ENCODE measurements around the gene NKG7. TPM values are rescaled to one million over a fixed set of nuclear protein-coding genes. Genes with fewer than 3 reads are reported as not detected.

NKG7 gene
- total and polyA plus RNA-seq, 2 of the 13 experiments (the other 11 are each of a cell fraction or from before 2014, with no cell fraction given), result 0.40 TPM; not detected in 1

GRCh38 chr19:51356159-51356801 is 16.2 kb downstream of the NKG7 start (continued):
- peak; percentile 90 for TF ChIP-seq HDAC2 (CRISPR knock-in tag; IDR thresholded peaks at IDR 0.05)
- TF ChIP-seq AHDC1 (CRISPR knock-in tag; IDR thresholded peaks at IDR 0.05; ENCODE audit: borderline replicate concordance), result peak; percentile 67; the same call in 1 of the 2 replicates
- no peak; the same call in 1 of the 2 replicates for TF ChIP-seq DMAP1 (CRISPR knock-in tag; IDR thresholded peaks at IDR 0.05)
- peak; percentile 91 for TF ChIP-seq FOXO1 (CRISPR knock-in tag; IDR thresholded peaks at IDR 0.05)
- TF ChIP-seq DBP (CRISPR knock-in tag; IDR thresholded peaks at IDR 0.05; ENCODE audit: not compliant biosample characterization), result no peak
- TF ChIP-seq ZNF484 (CRISPR knock-in tag; IDR thresholded peaks at IDR 0.05; ENCODE audit: borderline replicate concordance, low read depth), result no peak
- no peak for TF ChIP-seq KLF9 (CRISPR knock-in tag; IDR thresholded peaks at IDR 0.05; ENCODE audit: low read depth)
- no peak for TF ChIP-seq HMGXB3 (CRISPR knock-in tag; IDR thresholded peaks at IDR 0.05; ENCODE audit: borderline replicate concordance)
- TF ChIP-seq GPBP1L1 (CRISPR knock-in tag; IDR thresholded peaks at IDR 0.05), result no peak
- no peak; the same call in 1 of the 2 replicates for TF ChIP-seq TFAP4 (IDR thresholded peaks at IDR 0.05; ENCODE audit: borderline replicate concordance, low read depth)
- no peak for TF ChIP-seq PTBP1 (IDR thresholded peaks at IDR 0.05; ENCODE audit: low read depth, low read length, poor library complexity, severe bottlenecking)
- no peak for TF ChIP-seq ZSCAN22 (CRISPR knock-in tag; IDR thresholded peaks at IDR 0.05)
- peak; percentile 81 for TF ChIP-seq TEAD3 (CRISPR knock-in tag; optimal IDR thresholded peaks at IDR 0.05; ENCODE audit: borderline replicate concordance)
- peak; percentile 94 for TF ChIP-seq NCOR1 (IDR thresholded peaks at IDR 0.05; ENCODE audit: borderline replicate concordance, low read length)
- no peak for TF ChIP-seq SP4 (CRISPR knock-in tag; IDR thresholded peaks at IDR 0.05)

Data from HepG2 (cell line).